ENCODE data around the gene SRGAP2C.
"Not testable (repeated sequence)": the region's sequence is repeated elsewhere in the genome, so short reads cannot be mapped to it uniquely, and the experiment has no call there.

- TF ChIP-seq, protein P1, sequence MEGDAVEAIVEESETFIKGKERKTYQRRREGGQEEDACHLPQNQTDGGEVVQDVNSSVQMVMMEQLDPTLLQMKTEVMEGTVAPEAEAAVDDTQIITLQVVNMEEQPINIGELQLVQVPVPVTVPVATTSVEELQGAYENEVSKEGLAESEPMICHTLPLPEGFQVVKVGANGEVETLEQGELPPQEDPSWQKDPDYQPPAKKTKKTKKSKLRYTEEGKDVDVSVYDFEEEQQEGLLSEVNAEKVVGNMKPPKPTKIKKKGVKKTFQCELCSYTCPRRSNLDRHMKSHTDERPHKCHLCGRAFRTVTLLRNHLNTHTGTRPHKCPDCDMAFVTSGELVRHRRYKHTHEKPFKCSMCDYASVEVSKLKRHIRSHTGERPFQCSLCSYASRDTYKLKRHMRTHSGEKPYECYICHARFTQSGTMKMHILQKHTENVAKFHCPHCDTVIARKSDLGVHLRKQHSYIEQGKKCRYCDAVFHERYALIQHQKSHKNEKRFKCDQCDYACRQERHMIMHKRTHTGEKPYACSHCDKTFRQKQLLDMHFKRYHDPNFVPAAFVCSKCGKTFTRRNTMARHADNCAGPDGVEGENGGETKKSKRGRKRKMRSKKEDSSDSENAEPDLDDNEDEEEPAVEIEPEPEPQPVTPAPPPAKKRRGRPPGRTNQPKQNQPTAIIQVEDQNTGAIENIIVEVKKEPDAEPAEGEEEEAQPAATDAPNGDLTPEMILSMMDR (conservative IDR thresholded peaks at IDR 0.05), result not testable (repeated sequence)
- TF ChIP-seq EZH2 (IDR thresholded peaks at IDR 0.05; ENCODE audit: low read depth), result not testable (repeated sequence)
These were observed 140.0 kb downstream of the SRGAP2C start for GRCh38 chr1:121324726-121325125.

All from PC-9 (cell line).